ENCODE data around the gene LMF1.
"Not testable (repeated sequence)": the region's sequence is repeated elsewhere in the genome, so short reads cannot be mapped to it uniquely, and the experiment has no call there.

LMF1 gene

DNA sequence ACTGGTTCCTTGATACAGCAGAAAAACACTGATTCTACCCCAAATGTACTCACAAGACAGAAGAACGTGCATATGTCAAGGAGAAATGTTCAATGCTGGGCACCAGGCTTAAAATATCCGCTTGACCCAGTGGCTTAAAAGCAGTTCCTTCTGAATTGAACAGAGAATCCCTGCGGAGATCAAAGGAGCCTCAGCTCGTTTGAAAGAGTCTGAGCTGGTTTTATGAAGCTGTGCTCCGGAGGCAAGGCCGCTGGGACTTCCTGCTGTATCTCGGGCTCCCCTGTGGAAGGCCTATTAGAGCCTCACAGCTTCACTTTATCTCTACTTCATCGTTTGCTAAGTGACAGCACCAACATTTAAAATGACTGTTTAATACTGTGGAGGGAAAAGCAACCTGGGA is 2.2 kb downstream of the LMF1 start:
- DNase-seq, result no peak

DNA sequence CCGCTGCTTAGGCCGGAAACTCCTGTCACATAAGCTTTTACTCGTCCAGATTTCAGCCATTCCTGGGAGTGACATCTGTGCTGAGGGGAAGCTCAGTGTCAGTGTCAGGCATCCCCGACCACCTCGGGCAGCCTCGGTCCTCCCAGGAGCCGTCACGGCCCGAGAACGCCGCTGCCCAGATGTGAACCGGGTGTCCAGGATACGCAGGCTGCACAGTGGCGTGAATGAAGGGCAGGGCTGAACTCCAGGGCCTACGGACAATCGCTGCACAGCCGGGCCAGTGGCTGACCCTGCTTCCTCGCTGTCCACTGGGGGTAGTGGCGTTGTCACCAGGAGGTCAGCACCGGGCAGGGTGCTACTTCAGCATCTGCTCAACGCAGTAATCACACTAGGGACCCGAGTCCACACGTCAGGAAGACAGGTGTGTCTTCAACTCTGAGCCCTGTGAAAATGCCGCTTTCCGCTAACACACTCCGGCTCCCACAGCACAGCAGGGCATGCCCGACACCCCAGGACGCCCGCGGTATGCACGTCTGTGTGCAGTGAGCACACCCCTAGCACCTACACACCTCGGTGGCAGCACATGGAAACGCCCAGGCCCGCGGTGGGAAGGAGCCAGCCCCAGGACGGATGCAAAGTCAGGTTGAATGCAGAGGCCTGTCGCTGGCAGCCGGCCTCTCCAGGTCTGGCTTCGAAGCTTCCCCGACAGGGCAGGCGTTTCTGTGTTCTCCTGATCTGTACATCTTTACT is 3.1 kb downstream of the LMF1 start:
- DNase-seq, result no peak

DNA sequence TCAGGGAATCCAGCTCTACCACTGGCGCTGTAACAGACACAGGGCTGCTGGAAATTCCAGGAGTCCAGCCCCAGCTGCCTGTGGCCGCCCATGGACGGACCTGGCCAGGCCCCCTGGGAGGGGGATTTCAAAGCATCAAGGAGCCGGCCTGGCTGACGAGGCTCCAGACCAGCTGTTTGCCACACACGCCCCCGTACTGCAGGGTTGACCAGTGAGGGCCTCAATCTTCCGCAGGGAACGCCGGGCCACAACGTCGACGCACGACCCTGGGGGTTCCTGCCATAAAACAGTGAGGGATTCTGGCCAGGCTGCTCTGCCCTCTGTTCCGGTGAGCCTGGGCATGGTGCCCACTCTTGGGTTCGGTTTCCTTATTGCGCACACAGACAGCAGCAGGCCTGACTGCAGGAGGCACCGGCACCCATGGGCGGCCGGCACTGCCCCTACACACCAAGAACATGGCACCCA is 3.7 kb downstream of the LMF1 start:
- DNase-seq, result no peak

GRCh38 chr16:966505-966904 is 4.3 kb downstream of the LMF1 start:
- DNase-seq, result no peak

- no peak for DNase-seq
These were observed 4.7 kb downstream of the LMF1 start for GRCh38 chr16:966035-966434.

GRCh38 chr16:965487-965886 is 5.3 kb downstream of the LMF1 start:
- no peak for DNase-seq

DNA sequence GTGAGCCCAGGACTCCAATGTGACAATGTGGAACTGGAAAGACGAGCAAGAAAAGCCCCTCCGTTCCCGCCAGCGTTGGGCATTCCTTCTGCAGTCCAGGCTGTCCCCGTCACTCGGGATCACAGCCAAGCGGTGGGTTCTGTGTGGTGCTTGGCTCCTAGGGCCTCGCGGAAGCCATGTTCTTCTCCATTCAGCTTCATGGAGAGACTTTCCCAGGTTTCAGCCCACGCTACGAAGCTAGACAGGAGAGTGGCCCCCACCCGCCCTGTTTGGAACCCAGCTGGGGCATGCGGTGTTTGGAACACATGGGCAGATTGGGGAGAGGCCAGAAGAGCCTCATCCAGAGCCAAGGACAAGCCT is 5.8 kb downstream of the LMF1 start:
- DNase-seq, result no peak

DNA sequence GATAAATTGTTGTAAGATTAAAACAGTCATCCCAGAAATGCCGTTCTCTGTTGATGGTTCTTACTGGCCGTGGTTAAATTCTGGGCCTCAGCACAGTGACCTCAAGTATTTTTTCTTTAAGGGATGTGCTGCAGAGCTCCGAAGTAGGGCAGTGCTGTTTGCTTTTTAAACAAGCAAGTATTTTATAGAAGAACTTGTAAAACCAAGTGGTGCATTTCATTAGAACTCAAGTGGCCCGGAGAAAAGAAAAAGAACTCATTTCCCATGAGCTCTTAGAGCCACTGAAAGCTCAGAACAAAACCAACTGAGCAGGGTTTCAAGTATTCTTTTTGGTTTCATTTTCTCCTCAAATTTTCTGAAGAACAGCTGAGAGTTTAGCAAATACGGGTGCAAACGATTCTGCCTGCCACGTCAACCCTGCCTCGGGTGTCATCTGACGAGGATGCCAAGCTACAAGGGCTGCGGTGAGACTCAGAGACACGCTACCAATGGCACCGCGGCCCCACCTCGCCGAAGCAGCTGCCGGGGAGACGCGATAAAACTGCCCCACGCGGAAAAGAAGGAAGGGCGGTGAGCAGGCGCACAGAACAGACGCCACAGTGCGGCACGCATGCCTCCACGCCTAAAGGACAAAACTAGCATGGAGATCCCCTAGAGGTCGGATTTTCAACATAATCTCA is 6.3 kb downstream of the LMF1 start:
- no peak for DNase-seq

DNA sequence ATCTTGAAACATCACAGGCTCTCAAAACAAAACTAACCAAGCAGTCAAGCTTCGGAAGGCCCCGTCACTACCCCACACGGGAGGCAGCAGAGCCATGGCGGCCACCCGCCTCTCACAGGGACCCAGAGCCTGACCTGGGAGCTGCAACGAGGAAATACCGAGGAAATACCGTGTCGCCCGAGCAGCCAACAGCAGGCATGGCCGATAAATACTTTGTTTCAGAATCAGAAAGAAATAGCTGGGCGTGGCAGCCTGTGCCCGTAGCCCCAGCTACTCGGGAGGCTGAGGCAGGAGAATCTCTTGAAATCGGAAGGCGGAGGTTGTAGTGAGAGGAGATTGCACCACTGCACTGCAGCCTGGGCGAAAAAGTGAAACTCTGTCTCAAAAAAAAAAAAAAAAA is 6.9 kb downstream of the LMF1 start:
- no peak for DNase-seq

DNA sequence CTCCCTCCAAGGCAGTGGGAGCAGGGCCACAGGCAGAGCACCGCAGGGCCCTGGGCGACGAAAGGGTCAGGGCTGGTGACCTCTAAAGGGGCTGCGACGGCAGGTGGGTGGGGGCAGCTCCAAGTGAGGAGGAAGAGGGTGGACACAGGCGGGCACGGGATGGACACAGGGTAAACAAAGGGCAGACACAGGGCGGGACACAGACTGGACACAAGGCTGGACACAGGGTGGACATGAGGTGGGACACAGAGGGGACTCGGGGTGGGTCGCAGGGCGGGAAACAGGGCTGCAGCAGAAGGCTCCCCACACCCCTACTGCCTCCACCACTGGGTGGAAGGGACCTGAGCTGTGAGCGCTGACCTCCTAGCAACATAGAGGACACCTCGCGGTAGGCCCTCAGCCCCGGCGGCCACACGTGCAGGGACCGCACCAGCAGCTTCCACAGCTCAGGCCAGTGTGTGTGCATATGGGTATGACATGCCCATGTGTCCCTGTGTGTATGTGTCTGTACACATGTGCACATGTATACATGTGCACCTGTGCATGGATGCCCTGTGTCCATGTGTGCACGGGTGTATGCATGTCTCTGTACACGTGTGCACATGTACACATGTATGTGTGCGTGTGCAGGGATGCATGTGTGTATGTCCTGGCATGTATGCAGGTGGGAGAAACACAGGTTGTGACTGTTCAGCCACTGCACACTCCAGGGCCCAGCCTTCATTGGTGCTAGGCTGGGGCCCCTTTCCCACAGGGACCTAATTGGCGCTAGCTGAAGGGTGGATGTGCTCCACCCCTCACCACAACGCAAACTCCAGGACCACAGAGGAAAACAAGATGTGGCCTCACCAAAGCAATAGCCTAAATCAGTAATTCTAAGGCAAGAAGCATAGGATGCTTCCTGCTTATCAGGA is 7.6 kb downstream of the LMF1 start:
- no peak for DNase-seq

GRCh38 chr16:962366-962765 is 8.4 kb downstream of the LMF1 start:
- no peak for DNase-seq

GRCh38 chr16:959232-960040 is 11.3 kb downstream of the LMF1 start:
- no peak for DNase-seq

- not testable (repeated sequence) for DNase-seq
These were observed 15.0 kb downstream of the LMF1 start for GRCh38 chr16:955766-956165.

GRCh38 chr16:953818-954217 is 17.0 kb downstream of the LMF1 start:
- not testable (repeated sequence) for DNase-seq

- no peak for DNase-seq
These were observed 18.5 kb downstream of the LMF1 start for GRCh38 chr16:952321-952720.

- no peak for DNase-seq
These were observed 19.0 kb downstream of the LMF1 start for GRCh38 chr16:951660-952301.

DNA sequence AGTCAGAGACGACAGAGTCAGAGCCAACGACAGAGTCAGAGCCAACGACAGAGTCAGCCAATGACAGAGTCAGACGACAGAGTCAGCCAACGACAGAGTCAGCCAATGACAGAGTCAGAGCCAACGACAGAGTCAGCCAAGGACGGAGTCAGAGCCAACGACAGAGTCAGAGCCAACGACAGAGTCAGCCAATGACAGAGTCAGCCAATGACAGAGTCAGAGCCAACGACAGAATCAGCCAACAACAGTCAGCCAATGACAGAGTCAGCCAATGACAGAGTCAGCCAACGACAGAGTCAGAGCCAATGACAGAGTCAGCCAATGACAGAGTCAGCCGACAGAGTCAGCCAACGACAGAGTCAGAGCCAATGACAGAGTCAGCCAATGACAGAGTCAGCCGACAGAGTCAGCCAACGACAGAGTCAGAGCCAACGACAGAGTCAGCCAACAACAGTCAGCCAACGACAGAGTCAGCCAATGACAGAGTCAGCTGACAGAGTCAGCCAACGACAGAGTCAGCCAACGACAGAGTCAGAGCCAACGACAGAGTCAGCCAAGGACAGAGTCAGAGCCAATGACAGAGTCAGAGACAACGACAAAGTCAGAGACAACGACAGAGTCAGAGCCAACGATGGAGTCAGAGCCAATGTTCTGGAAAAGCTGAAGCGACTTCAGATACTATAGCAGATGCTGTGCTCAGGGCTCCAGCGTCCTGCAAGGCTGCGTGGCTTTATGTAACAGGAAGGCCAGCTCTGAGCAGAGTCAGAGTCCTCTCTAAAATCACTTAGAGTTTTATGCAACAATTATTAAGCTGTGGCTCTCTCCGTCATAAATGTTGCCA is 19.8 kb downstream of the LMF1 start:
- not testable (repeated sequence) for DNase-seq

DNA sequence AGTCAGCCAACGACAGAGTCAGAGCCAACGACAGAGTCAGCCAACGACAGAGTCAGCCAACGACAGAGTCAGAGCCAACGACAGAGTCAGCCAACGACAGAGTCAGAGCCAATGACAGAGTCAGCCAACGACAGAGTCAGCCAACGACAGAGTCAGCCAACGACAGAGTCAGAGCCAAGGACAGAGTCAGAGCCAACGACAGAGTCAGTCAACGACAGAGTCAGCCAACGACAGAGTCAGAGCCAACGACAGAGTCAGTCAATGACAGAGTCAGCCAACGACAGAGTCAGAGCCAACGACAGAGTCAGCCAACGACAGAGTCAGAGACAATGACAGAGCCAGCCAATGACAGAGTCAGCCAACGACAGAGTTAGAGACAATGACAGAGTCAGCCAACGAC is 22.0 kb downstream of the LMF1 start:
- not testable (repeated sequence) for DNase-seq

- DNase-seq, result not testable (repeated sequence)
These were observed 22.9 kb downstream of the LMF1 start for GRCh38 chr16:947922-948303.

DNA sequence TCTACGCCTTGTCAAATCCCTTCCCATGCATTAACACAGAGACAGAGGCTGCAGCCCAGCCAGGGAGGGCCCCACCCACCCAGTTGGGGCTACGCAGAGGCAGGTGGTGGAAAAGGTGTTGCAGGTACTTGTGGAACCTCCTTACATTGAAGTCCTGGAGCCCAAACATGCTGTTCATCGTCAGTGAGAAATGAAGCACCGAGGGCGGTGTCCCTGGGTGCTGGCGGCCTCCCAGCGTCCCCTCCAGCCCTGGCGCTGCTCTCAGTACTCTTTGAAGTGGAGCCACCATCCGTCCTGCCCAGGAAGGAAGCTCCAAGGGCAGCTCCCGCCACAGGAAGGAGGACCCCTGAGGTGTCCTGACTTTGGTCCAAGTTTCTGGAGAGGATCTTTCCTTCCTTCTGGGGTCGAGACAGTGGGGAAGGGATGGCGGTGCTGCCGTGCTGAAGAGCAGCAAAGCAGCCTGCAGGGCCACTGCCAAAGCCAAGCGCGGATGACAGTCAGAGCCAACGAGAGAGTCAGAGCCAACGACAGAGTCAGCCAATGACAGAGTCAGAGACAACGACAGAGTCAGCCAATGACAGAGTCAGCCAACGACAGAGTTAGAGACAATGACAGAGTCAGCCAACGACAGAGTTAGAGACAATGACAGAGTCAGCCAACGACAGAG is 23.4 kb downstream of the LMF1 start:
- no peak for DNase-seq

- DNase-seq, result no peak
These were observed 24.8 kb downstream of the LMF1 start for GRCh38 chr16:946048-946395.
